ENCODE measurements around the gene LIME1. TPM values are rescaled to one million over a fixed set of nuclear protein-coding genes. Genes with fewer than 3 reads are reported as not detected.

LIME1 gene
- total and polyA plus RNA-seq, 4 experiments from 2014 or later, result 162 to 324 (median 233) TPM

DNA sequence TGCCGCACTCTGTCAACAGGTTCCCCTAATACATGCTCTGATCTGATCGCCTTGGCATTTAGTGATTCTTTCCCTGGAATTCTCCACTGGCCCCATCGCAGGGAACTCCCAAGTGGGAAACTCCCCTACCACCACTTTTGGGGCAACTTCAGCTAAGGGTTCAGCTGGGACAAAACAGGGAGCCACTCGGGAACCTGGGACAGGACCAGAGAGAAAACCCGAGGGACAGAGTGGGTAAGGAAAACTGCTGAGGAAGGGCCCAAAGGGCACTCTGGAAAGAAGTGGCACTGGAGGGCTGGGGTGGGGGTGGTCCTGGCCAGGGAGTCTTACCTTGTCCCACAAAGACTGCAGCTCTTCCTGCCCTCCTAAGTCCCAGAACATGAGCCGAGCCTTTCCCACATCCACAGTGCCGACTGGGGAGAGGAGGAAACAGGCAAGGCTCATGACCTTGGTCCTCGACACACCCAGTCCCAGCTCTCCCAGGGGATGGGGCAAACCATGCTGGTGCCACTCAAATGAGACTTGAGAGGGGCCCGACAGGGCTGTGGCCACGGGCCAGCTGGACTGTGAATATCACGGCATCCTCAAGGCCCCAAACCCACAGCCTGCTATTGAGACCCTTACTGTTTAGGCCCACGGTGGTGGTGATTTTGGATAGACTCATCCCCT lies 30.3 kb upstream of the LIME1 start:
- H3K4me3 ChIP-seq (ENCODE audit: low read length in 2 of 2), result peak overlapping the region in 1 of 2 donors; percentile 57
- DNase-seq, result peak in 1 of 5 donors; percentile 19

DNA sequence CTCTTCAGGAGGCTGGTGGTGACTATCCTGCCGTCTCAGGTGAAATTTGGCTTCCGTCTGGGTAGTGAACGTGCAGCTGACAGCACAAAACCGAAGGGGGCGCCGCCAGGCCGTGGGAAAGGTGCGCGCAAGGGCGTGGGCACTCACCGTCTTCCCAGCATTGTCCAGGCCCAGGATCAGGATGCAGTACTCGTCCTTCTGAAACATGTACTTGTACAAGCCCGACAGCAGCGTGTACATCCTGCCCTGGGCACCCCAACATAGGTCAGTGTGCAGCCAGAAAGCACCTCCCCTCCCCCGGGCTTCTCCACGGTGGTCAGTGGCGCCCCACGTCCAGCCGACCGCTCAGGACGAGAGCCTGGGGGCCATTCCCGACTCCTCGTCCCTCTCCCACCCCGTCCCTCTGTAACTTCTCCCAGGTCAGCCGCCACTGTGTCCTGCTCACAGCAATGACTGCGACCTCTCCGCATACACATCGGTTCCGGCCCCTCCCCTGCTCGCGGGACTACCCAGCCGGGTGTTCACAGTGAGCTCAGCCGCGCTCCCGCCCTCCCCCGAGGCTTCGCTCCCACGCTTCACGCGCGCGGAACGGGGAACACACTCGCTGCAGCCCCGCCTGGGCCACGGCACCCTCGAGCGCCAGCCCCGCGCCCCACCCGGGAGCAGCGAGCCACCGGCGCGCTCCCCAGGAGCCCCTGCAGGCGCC lies 29.5 kb upstream of the LIME1 start:
- Mint-ChIP-seq H3K36me3 (peaks cover 20 to 60% of the 10 kb centered on the region in 2 donors), H3K27ac (peak overlapping the region; percentile 86 to 95 (median 90)), H3K27me3 (no peaks in the 10 kb centered on the region), H3K4me1 (peaks cover 20 to 62% (median 34%) of the 10 kb centered on the region in 4 donors), H3K4me3 (peak overlapping the region; percentile 86 to 95 (median 90)), H3K9me3 (peaks cover 0 to 1% (median 0%) of the 10 kb centered on the region in 8 donors)
- peak; percentile 59 to 77 (median 63) for DNase-seq
- Histone ChIP-seq H3K4me3 (ENCODE audit: low read length in 2 of 2) (peak overlapping the region; percentile 57 to 87), H3K9me3 (ENCODE audit: control insufficient read depth in 1 of 2, low read length in 2 of 2) (no peaks in the 10 kb centered on the region), H3K4me1 (ENCODE audit: insufficient read depth, low read length) (peaks cover 48% of the 10 kb centered on the region), H3K36me3 (ENCODE audit: insufficient read depth, low read length) (peaks cover 51% of the 10 kb centered on the region), H3K27me3 (ENCODE audit: insufficient read depth, low read length) (no peaks in the 10 kb centered on the region), H3K27ac (ENCODE audit: low read depth, low read length) (peak overlapping the region; percentile 65)
- POLR2A ChIA-PET (ENCODE audit: partially characterized antibody), result interaction anchor here (0.9 to 6.2 kb wide), 29 partner anchors 10 to 271 kb away, joined by 3 to 202 read pairs (median 5); partner anchors contain the start of genes GMEB2, LIME1, PTK6 and RTEL1
- CTCF ChIA-PET (ENCODE audit: partially characterized antibody), result interaction anchor here (0.8 to 3.2 kb wide), 15 partner anchors 12 to 273 kb away, joined by 3 to 26 read pairs (median 6); partner anchors contain the start of genes LIME1, SAMD10, SLC2A4RG and TPD52L2
- intact Hi-C loops (cut with micrococcal nuclease), result loop anchor here (1.0 to 5.0 kb wide), 9 partner anchors 29 to 413 kb away; partner anchors contain the start of genes LIME1, PRPF6, RTEL1 and UCKL1

More for the DNA sequence above, 30.3 kb upstream of the LIME1 start:
- Mint-ChIP-seq H3K36me3 (peaks cover 17 to 53% of the 10 kb centered on the region in 2 donors), H3K27ac (peak overlapping the region in 6 of 7 donors; percentile 86 to 95 (median 90)), H3K27me3 (no peaks in the 10 kb centered on the region), H3K9me3 (peaks cover 0 to 1% (median 0%) of the 10 kb centered on the region in 8 donors), H3K4me1 (peaks cover 21 to 59% (median 32%) of the 10 kb centered on the region in 4 donors), H3K4me3 (peak overlapping the region; percentile 86 to 95 (median 90))
- Histone ChIP-seq H3K36me3 (ENCODE audit: insufficient read depth, low read length) (peaks cover 44% of the 10 kb centered on the region), H3K27me3 (ENCODE audit: insufficient read depth, low read length) (no peaks in the 10 kb centered on the region), H3K4me1 (ENCODE audit: insufficient read depth, low read length) (peaks cover 46% of the 10 kb centered on the region), H3K9me3 (ENCODE audit: control insufficient read depth in 1 of 2, low read length in 2 of 2) (no peaks in the 10 kb centered on the region), H3K27ac (ENCODE audit: low read depth, low read length) (peak overlapping the region; percentile 65)
- intact Hi-C loops (cut with micrococcal nuclease), result loop anchor here (2.0 to 5.0 kb wide), 2 partner anchors 167 to 276 kb away; partner anchors contain the start of gene PRPF6
- POLR2A ChIA-PET (ENCODE audit: partially characterized antibody), result interaction anchor here (1.1 to 6.2 kb wide), 11 partner anchors 9 to 188 kb away, joined by 3 to 202 read pairs (median 6); partner anchors contain the start of genes LIME1, RTEL1, SLC2A4RG and TNFRSF6B
- CTCF ChIA-PET (ENCODE audit: partially characterized antibody), result interaction anchor here (1.1 to 3.2 kb wide), 7 partner anchors 21 to 168 kb away, joined by 3 to 26 read pairs (median 5); partner anchors contain the start of gene LIME1

DNA sequence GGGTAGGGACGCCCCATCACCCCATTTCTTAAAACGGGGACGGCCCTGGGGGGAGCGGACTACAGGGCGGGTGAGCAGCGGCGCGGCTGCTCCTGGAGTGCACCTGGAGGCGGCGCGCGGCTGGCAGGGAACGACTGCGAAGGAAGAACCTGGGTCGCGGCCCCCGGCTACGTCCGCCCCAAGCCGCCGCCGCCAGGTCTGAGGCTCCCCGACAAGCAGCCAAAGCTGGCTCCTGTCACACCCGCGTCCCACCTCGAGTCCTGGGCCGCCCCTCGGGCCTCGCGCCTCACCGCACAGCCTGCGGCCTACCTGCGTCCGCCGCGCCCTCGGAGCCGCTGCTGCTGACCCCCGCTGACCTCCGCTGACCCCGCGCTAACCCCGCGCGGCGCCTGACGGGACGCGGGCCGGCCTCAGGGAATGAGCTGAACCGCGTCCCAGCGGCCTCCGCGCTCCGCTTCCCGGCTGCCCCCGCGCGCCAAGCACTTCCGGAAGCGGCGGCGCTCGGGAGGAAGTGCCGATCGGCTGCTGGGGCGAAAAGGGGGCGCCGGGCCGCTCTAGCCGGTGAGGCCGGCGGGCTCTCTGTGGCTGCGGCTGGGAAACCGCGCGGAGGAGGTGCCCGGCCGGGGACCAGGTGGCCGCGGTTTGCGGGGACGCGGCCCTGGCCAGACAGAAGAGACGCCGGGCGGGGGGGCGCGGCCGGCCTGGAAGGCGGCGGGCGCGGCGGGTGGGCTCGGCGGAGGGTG lies 28.7 kb upstream of the LIME1 start, which contains the start of the genes ARFRP1 and ZGPAT:
TSS of gene ARFRP1 (minus strand) at position 419 of the 743 bp plus-strand sequence. CDS start 885 bp downstream, outside the sequence.
TSS of gene ZGPAT (plus strand) at position 482 of the 743 bp plus-strand sequence. CDS start 542 bp downstream, outside the sequence.
- intact Hi-C loops (cut with micrococcal nuclease), result loop anchor here (1.0 to 5.0 kb wide), 9 partner anchors 29 to 413 kb away; partner anchors contain the start of genes LIME1, PRPF6, RTEL1 and UCKL1
- peaks cover 24 to 61% (median 38%) of the 10 kb centered on the region in 4 donors for H3K4me1 Mint-ChIP-seq

DNA sequence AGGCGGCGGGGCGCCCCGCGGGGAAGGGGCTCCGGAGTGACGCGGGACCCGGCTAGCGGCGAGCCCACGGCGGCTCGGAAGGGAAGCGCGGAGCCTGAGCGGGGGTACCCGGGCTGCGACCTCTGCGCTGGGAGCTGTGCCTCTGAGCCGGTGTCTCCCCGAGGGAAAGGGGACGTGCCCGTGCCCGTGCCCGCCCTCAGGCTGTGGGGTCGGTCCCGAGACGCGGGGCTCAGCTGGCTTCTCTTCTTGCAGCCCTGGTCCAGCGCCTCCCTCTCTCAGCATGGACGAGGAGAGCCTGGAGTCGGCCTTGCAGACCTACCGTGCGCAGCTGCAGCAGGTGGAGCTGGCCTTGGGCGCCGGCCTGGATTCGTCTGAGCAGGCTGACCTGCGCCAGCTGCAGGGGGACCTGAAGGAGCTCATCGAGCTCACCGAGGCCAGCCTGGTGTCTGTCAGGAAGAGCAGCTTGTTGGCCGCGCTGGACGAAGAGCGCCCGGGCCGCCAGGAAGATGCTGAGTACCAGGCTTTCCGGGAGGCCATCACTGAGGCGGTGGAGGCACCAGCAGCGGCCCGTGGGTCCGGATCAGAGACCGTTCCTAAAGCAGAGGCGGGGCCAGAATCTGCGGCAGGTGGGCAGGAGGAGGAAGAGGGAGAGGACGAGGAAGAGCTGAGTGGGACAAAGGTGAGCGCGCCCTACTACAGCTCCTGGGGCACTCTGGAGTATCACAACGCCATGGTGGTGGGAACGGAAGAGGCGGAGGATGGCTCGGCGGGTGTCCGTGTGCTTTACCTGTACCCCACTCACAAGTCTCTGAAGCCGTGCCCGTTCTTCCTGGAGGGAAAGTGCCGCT lies 27.9 kb upstream of the LIME1 start:
- ChIA-PET POLR2A (ENCODE audit: partially characterized antibody) (interaction anchor here (0.6 to 6.2 kb wide), 31 partner anchors 8 to 272 kb away, joined by 3 to 202 read pairs (median 5); partner anchors contain the start of genes GMEB2, HELZ2, LIME1 and PRPF6), CTCF (ENCODE audit: partially characterized antibody) (interaction anchor here (0.8 to 3.2 kb wide), 13 partner anchors 9 to 271 kb away, joined by 3 to 26 read pairs (median 5); partner anchors contain the start of genes LIME1, RTEL1, SAMD10 and SLC2A4RG)
- H3K27me3 Mint-ChIP-seq, result no peaks in the 10 kb centered on the region
- Histone ChIP-seq H3K27me3 (ENCODE audit: insufficient read depth, low read length) (no peaks in the 10 kb centered on the region), H3K36me3 (ENCODE audit: insufficient read depth, low read length) (peaks cover 54% of the 10 kb centered on the region), H3K27ac (ENCODE audit: low read depth, low read length) (peak overlapping the region; percentile 65), H3K9me3 (ENCODE audit: control insufficient read depth in 1 of 2, low read length in 2 of 2) (no peaks in the 10 kb centered on the region), H3K4me3 (ENCODE audit: low read length in 2 of 2) (peak overlapping the region in 1 of 2 donors; percentile 87), H3K4me1 (ENCODE audit: insufficient read depth, low read length) (peaks cover 52% of the 10 kb centered on the region)
- peak overlapping the region; percentile 36 to 86 (median 78) for H3K27ac Mint-ChIP-seq
- H3K36me3 Mint-ChIP-seq, result peaks cover 30 to 66% of the 10 kb centered on the region in 2 donors
- H3K9me3 Mint-ChIP-seq, result peaks cover 0 to 1% (median 0%) of the 10 kb centered on the region in 8 donors
- peaks cover 24 to 58% (median 39%) of the 10 kb centered on the region in 4 donors for H3K4me1 Mint-ChIP-seq
- peak in 1 of 5 donors; percentile 48 for DNase-seq
- peak overlapping the region; percentile 76 to 86 (median 79) for H3K4me3 Mint-ChIP-seq
- intact Hi-C loops (cut with micrococcal nuclease), result loop anchor here (5.0 kb wide), 1 partner anchor 274 kb away; the partner anchor contains the start of gene PRPF6

More for the DNA sequence above, 28.7 kb upstream of the LIME1 start, which contains the start of the genes ARFRP1 and ZGPAT:
- Mint-ChIP-seq H3K27me3 (no peaks in the 10 kb centered on the region), H3K4me3 (peak within 1 kb of the TSS; percentile 86 to 95 (median 90)), H3K9me3 (peaks cover 0 to 1% (median 0%) of the 10 kb centered on the region in 8 donors), H3K27ac (peak within 1 kb of the TSS; percentile 86 to 95 (median 90)), H3K36me3 (peaks cover 27 to 64% of the 10 kb centered on the region in 2 donors)
- peak; percentile 85 to 91 (median 86) for DNase-seq
- peaks cover 52% of the 10 kb centered on the region for H3K4me1 ChIP-seq (ENCODE audit: insufficient read depth, low read length)
- peak within 1 kb of the TSS; percentile 57 to 87 for H3K4me3 ChIP-seq (ENCODE audit: low read length in 2 of 2)
- POLR2A ChIA-PET (ENCODE audit: partially characterized antibody), result interaction anchor here (0.6 to 6.2 kb wide), 37 partner anchors 10 to 273 kb away, joined by 3 to 202 read pairs (median 5); partner anchors contain the start of genes GMEB2, HELZ2, LIME1 and PRPF6
- CTCF ChIA-PET (ENCODE audit: partially characterized antibody), result interaction anchor here (0.8 to 3.2 kb wide), 16 partner anchors 9 to 272 kb away, joined by 3 to 26 read pairs (median 6); partner anchors contain the start of genes LIME1, RTEL1, SAMD10 and SLC2A4RG
- H3K36me3 ChIP-seq (ENCODE audit: insufficient read depth, low read length), result peaks cover 55% of the 10 kb centered on the region
- H3K27ac ChIP-seq (ENCODE audit: low read depth, low read length), result peak within 1 kb of the TSS; percentile 65
- no peaks in the 10 kb centered on the region for H3K9me3 ChIP-seq (ENCODE audit: control insufficient read depth in 1 of 2, low read length in 2 of 2)
- H3K27me3 ChIP-seq (ENCODE audit: insufficient read depth, low read length), result no peaks in the 10 kb centered on the region

DNA sequence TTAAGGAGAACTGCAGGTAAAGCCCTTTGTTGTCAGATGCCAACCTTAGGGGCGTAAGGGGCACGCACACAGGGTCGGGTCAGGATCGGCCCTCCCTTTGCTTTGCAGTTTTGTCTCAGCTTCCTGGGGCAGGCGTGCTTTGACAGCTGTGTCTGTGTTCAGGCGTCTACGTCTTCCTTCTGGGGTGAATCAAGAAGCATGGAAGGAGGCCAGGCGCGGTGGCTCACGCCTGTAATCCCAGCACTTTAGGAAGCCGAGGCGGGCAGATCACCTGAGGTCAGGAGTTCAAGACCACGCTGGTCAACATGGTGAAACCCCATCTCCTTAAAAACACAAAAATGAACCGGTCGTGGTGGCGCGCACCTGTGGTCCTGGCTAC lies 27.3 kb upstream of the LIME1 start:
- peaks cover 33 to 66% of the 10 kb centered on the region in 2 donors for H3K36me3 Mint-ChIP-seq
- H3K4me1 Mint-ChIP-seq, result peaks cover 24 to 61% (median 39%) of the 10 kb centered on the region in 4 donors
- peaks cover 0 to 4% (median 0%) of the 10 kb centered on the region in 8 donors for H3K9me3 Mint-ChIP-seq
- H3K4me3 Mint-ChIP-seq, result peak overlapping the region; percentile 76 to 86 (median 79)
- H3K4me1 ChIP-seq (ENCODE audit: insufficient read depth, low read length), result peaks cover 54% of the 10 kb centered on the region
- ChIA-PET POLR2A (ENCODE audit: partially characterized antibody) (interaction anchor here (0.8 to 6.2 kb wide), 8 partner anchors 8 to 155 kb away, joined by 3 to 202 read pairs (median 23); partner anchors contain the start of genes GMEB2, LIME1, SLC2A4RG and TNFRSF6B), CTCF (ENCODE audit: partially characterized antibody) (interaction anchor here (1.2 to 2.3 kb wide), 2 partner anchors 28 to 155 kb away, joined by 4 to 14 read pairs; partner anchors contain the start of genes LIME1 and TPD52L2)
- H3K27ac Mint-ChIP-seq, result peak overlapping the region in 3 of 7 donors; percentile 35 to 83 (median 78)
- intact Hi-C loops (cut with micrococcal nuclease), result loop anchor here (5.0 kb wide), 1 partner anchor 273 kb away; the partner anchor contains the start of gene PRPF6
- peaks cover 48% of the 10 kb centered on the region for H3K36me3 ChIP-seq (ENCODE audit: insufficient read depth, low read length)
- peak in 1 of 5 donors; percentile 9 for DNase-seq
- peak overlapping the region in 1 of 2 donors; percentile 87 for H3K4me3 ChIP-seq (ENCODE audit: low read length in 2 of 2)
- H3K27me3 ChIP-seq (ENCODE audit: insufficient read depth, low read length), result no peaks in the 10 kb centered on the region
- no peaks in the 10 kb centered on the region for H3K9me3 ChIP-seq (ENCODE audit: control insufficient read depth in 1 of 2, low read length in 2 of 2)
- H3K27ac ChIP-seq (ENCODE audit: low read depth, low read length), result peak overlapping the region; percentile 65
- H3K27me3 Mint-ChIP-seq, result no peaks in the 10 kb centered on the region

Data from CD4-positive, alpha-beta memory T cell (primary cell).